Stimulated activated CD4-positive, alpha-beta T cell treated with anti-CD3 and anti-CD28 coated beads, Interleukin-4, amount 100 ng/mL, for 48 hours (primary cell): ENCODE results near the gene CEACAM8.
"Not testable (repeated sequence)": the region's sequence is repeated elsewhere in the genome, so short reads cannot be mapped to it uniquely, and the experiment has no call there.

Source experiments
- DNase-seq, 2 donors: peaks; one replicate each; pipeline ENCODE4 v3.0.0-alpha.2; 2020; ENCODE audit warnings: low read depth in 2 of 2

CEACAM8 gene

GRCh38 chr19:42594617-42595489 lies at the start of gene CEACAM8:
CEACAM8 (minus strand) TSS chr19:42594924; CDS start chr19:42594828, 96 bp downstream.
- DNase-seq: no peak

- not testable (repeated sequence) for DNase-seq
These were observed 44.8 kb upstream of the CEACAM8 start for GRCh38 chr19:42639324-42640092.

GRCh38 chr19:42635233-42635539 lies 40.5 kb upstream of the CEACAM8 start:
- DNase-seq: no peak

GRCh38 chr19:42634409-42635232 lies 39.9 kb upstream of the CEACAM8 start:
- peak; percentile 43 to 48 for DNase-seq

GRCh38 chr19:42629191-42629590 lies 34.5 kb upstream of the CEACAM8 start:
- DNase-seq: no peak

- peak in 1 of 2 donors; percentile 11 for DNase-seq
These were observed 33.9 kb upstream of the CEACAM8 start for GRCh38 chr19:42628411-42629140.

GRCh38 chr19:42627916-42628315 lies 33.2 kb upstream of the CEACAM8 start:
- no peak for DNase-seq

GRCh38 chr19:42626181-42626580 lies 31.5 kb upstream of the CEACAM8 start:
- no peak for DNase-seq

GRCh38 chr19:42619271-42619670 lies 24.5 kb upstream of the CEACAM8 start:
- no peak for DNase-seq

GRCh38 chr19:42613666-42614065 lies 18.9 kb upstream of the CEACAM8 start:
- DNase-seq: no peak

- DNase-seq: not testable (repeated sequence)
These were observed 15.7 kb upstream of the CEACAM8 start for GRCh38 chr19:42610401-42610915.

- DNase-seq: peak; percentile 56 to 78
These were observed 12.1 kb upstream of the CEACAM8 start for GRCh38 chr19:42606660-42607351.

- DNase-seq: peak in 1 of 2 donors; percentile 12
These were observed 7.2 kb upstream of the CEACAM8 start for GRCh38 chr19:42601811-42602443.

GRCh38 chr19:42596391-42597072 lies 1.8 kb upstream of the CEACAM8 start:
- DNase-seq: peak; percentile 15 to 38

- DNase-seq: no peak
These were observed 937 bp upstream of the CEACAM8 start for GRCh38 chr19:42595550-42596172.

GRCh38 chr19:42589792-42590191 lies 4.9 kb downstream of the CEACAM8 start:
- DNase-seq: no peak

- DNase-seq: no peak
These were observed 10.3 kb downstream of the CEACAM8 start for GRCh38 chr19:42584466-42584865.

GRCh38 chr19:42577016-42577415 lies 17.7 kb downstream of the CEACAM8 start:
- DNase-seq: no peak

GRCh38 chr19:42576241-42576640 lies 18.5 kb downstream of the CEACAM8 start:
- DNase-seq: no peak
